ENCODE results near the gene TMEM156.
A peak's percentile ranks its signal among the peaks of the same experiment; 100 is the strongest.
"Not testable (repeated sequence)": the region's sequence is repeated elsewhere in the genome, so short reads cannot be mapped to it uniquely, and the experiment has no call there.

The TMEM156 gene

GRCh38 chr4:39014028-39014427, 18.2 kb downstream of the TMEM156 start:
- no peak for TF ChIP-seq CTCF (IDR thresholded peaks at IDR 0.05; ENCODE audit: low read depth, low read length)
- in situ Hi-C loops (cut with HindIII; ENCODE audit: low sequenced_read_pairs) = no loop called here
- H3K4me3 ChIP-seq (ENCODE audit: low read depth, low read length) = no peak overlapping the region
- DNase-seq (ENCODE audit: low read depth, low spot score) = no peak

- no peak for TF ChIP-seq CTCF (IDR thresholded peaks at IDR 0.05; ENCODE audit: low read depth, low read length)
- H3K4me3 ChIP-seq (ENCODE audit: low read depth, low read length) = no peak overlapping the region
- in situ Hi-C loops (cut with HindIII; ENCODE audit: low sequenced_read_pairs) = no loop called here
- no peak for DNase-seq (ENCODE audit: low read depth, low spot score)
Measured at GRCh38 chr4:39004758-39005157, 27.5 kb downstream of the TMEM156 start.

GRCh38 chr4:39002058-39002457, 30.2 kb downstream of the TMEM156 start:
- H3K4me3 ChIP-seq (ENCODE audit: low read depth, low read length); in situ Hi-C loops (cut with HindIII; ENCODE audit: low sequenced_read_pairs); DNase-seq (ENCODE audit: low read depth, low spot score): not testable (repeated sequence)

GRCh38 chr4:38995660-38996005, 36.6 kb downstream of the TMEM156 start:
- no peak for DNase-seq (ENCODE audit: low read depth, low spot score)
- no peak overlapping the region for H3K4me3 ChIP-seq (ENCODE audit: low read depth, low read length)
- TF ChIP-seq CTCF (IDR thresholded peaks at IDR 0.05; ENCODE audit: low read depth, low read length) = no peak
- in situ Hi-C loops (cut with HindIII; ENCODE audit: low sequenced_read_pairs) = no loop called here

- H3K4me3 ChIP-seq (ENCODE audit: low read depth, low read length) = no peak overlapping the region
- DNase-seq (ENCODE audit: low read depth, low spot score) = no peak
- no peak for TF ChIP-seq CTCF (IDR thresholded peaks at IDR 0.05; ENCODE audit: low read depth, low read length)
- in situ Hi-C loops (cut with HindIII; ENCODE audit: low sequenced_read_pairs) = no loop called here
Measured at GRCh38 chr4:38994135-38994534, 38.1 kb downstream of the TMEM156 start.

GRCh38 chr4:38993683-38994082, 38.5 kb downstream of the TMEM156 start:
- in situ Hi-C loops (cut with HindIII; ENCODE audit: low sequenced_read_pairs) = no loop called here
- H3K4me3 ChIP-seq (ENCODE audit: low read depth, low read length) = no peak overlapping the region
- peak; percentile 2 for TF ChIP-seq CTCF (IDR thresholded peaks at IDR 0.05; ENCODE audit: low read depth, low read length)
- DNase-seq (ENCODE audit: low read depth, low spot score) = no peak

- in situ Hi-C loops (cut with HindIII; ENCODE audit: low sequenced_read_pairs) = no loop called here
- no peak for DNase-seq (ENCODE audit: low read depth, low spot score)
- no peak for TF ChIP-seq CTCF (IDR thresholded peaks at IDR 0.05; ENCODE audit: low read depth, low read length)
- no peak overlapping the region for H3K4me3 ChIP-seq (ENCODE audit: low read depth, low read length)
Measured at GRCh38 chr4:38990241-38990640, 42.0 kb downstream of the TMEM156 start.

All from astrocyte of the spinal cord (primary cell).